Fibroblast of lung (primary cell): ENCODE data around the gene CD2AP.

Experiments
- EZH2 ChIP-seq: IDR thresholded peaks from 2 replicates; pipeline ENCODE4 v1.5.1; 2012; ENCODE audit warnings: low read length, control low read depth, mild to moderate bottlenecking; ENCODE audit errors: missing control alignments
- TF ChIP-seq, protein P1 (sequence below), 2 donors: IDR thresholded peaks in 1 of 2; conservative IDR thresholded peaks in 1 of 2; 1 replicate in 1 of 2; 2 replicates in 1 of 2; pipeline ENCODE4 v1.5.1; 2011 to 2012; ENCODE audit warnings: low read length in 2 of 2, control low read depth in 1 of 2, inconsistent platforms in 1 of 2, low read depth in 1 of 2, mild to moderate bottlenecking in 1 of 2

GRCh38 chr6:47452899-47453298, 24.7 kb upstream of the CD2AP start:
- TF ChIP-seq, protein P1, sequence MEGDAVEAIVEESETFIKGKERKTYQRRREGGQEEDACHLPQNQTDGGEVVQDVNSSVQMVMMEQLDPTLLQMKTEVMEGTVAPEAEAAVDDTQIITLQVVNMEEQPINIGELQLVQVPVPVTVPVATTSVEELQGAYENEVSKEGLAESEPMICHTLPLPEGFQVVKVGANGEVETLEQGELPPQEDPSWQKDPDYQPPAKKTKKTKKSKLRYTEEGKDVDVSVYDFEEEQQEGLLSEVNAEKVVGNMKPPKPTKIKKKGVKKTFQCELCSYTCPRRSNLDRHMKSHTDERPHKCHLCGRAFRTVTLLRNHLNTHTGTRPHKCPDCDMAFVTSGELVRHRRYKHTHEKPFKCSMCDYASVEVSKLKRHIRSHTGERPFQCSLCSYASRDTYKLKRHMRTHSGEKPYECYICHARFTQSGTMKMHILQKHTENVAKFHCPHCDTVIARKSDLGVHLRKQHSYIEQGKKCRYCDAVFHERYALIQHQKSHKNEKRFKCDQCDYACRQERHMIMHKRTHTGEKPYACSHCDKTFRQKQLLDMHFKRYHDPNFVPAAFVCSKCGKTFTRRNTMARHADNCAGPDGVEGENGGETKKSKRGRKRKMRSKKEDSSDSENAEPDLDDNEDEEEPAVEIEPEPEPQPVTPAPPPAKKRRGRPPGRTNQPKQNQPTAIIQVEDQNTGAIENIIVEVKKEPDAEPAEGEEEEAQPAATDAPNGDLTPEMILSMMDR (conservative IDR thresholded peaks at IDR 0.05 in 1 of 2, IDR thresholded peaks at IDR 0.05 in 1 of 2; ENCODE audit: low read depth in 1 of 2, low read length in 2 of 2), result no peak
- no peak for TF ChIP-seq EZH2
